GM18511 (cell line): ENCODE results near the gene SH2D4B.
A peak's percentile ranks its signal among the peaks of the same experiment; 100 is the strongest.

Experiments
- ATAC-seq: cut with Tn5 transposase; IDR thresholded peaks from one replicate; pipeline ENCODE4 v1.9.1; 2021; ENCODE audit warnings: mild to moderate bottlenecking, moderate library complexity; ENCODE audit not compliant: unreplicated experiment

The SH2D4B gene

GRCh38 chr10:80585812-80586211 lies 48.1 kb downstream of the SH2D4B start:
- no peak for ATAC-seq

GRCh38 chr10:80588546-80588945 lies 50.8 kb downstream of the SH2D4B start:
- ATAC-seq, result no peak

DNA sequence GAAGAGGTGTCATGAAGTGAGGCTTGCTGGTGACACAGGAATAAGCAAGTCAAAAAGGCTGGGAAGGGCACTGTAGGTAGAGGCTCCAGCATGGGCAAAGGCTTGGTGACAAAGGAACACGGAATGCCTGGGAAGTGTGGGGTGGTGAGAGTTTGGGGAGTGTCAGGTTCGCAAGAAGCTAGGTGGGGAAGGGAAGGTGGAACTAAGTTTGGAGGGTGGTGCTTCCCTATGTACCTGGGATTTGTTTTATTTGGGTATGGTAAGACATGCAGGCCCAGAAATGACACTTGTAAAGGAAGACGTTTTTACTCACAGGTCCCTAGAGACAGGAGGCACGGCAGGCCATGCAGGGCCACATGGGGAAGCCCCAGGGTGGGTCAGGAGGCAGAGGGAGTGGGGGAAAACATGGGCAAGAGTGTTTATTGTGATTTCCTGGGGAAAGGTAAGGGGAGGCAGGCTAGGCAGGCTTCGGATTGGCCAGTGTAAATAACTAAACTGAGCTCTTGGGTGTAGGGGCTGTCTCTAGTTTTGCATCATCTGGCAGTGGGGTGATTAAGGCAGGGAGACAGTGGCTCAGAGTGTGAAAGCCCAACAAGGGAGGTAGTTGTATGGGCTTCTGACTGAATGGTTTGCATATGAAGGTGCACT lies 52.1 kb downstream of the SH2D4B start:
- peak; percentile 94 for ATAC-seq

DNA sequence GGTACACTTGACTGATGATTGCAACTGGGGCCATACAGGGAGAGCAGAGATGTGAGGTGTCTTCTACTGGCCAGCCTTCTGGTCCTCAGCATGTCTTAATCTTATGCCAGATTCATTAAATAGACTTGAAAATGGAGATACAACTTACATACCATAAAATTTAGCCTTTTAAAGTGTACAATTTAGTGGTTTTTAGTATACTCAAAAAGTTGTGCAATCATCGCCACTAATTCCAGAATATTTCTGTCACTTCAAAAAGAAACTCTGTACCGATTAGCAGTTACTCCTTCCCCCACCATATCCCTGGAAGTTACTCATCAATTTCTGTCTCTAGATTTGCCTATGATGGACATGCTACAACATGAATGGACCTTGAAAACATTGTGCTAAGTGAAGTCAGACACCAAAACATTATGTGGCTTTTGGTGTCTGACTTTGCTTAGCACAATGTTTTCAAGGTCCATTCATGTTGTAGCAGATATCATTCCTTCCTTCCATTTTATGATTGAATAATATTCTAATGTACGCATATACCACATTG lies 53.0 kb downstream of the SH2D4B start:
- peak; percentile 17 for ATAC-seq

- ATAC-seq, result no peak
Observed at GRCh38 chr10:80596391-80597257, 58.9 kb downstream of the SH2D4B start.

- ATAC-seq, result peak; percentile 77
Observed at GRCh38 chr10:80598084-80598798, 60.5 kb downstream of the SH2D4B start.

GRCh38 chr10:80598951-80599350 lies 61.2 kb downstream of the SH2D4B start:
- peak; percentile 10 for ATAC-seq

GRCh38 chr10:80599424-80599847 lies 61.7 kb downstream of the SH2D4B start:
- ATAC-seq, result peak; percentile 65

DNA sequence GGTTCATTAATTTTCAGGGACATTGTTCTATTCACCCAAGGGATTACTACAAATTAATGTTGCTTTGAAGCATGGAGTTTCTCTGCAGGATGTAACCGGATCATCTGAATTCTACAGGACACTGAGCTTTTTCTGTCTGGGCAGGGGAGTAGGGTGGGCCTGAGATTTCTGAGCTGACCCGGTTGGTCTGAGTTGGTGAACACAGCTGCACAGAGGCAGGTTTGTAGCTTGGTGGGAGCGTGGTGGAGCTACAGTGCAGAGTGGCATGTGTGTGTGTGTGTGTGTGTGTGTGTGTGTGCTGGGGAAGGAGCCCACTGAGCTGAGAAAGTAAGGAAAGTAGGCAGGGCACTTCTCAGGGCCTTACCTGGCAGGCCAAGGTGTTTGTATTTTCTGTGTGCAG lies 62.6 kb downstream of the SH2D4B start:
- ATAC-seq, result no peak

- no peak for ATAC-seq
Observed at GRCh38 chr10:80602881-80603280, 65.2 kb downstream of the SH2D4B start.

DNA sequence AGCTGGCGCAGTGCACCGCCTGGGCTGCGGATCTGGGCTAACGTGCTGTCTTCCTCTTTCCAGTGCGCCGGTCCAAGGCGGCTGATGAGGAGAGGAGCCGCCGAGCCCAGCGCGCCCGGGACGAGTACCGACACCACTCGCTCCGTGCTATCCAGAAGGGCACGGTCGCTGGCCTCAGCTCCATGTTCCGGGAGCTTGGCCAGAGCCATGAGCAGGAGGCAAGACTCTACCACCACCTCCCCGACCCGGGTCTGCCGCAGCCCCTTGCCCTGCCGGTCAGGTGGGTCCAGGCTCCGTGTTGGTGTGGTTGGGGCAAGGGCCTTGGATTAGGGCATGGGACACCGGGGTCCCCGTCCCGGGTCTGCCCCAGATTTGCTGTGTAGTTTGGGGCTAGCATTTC lies 65.8 kb downstream of the SH2D4B start:
- ATAC-seq, result no peak

DNA sequence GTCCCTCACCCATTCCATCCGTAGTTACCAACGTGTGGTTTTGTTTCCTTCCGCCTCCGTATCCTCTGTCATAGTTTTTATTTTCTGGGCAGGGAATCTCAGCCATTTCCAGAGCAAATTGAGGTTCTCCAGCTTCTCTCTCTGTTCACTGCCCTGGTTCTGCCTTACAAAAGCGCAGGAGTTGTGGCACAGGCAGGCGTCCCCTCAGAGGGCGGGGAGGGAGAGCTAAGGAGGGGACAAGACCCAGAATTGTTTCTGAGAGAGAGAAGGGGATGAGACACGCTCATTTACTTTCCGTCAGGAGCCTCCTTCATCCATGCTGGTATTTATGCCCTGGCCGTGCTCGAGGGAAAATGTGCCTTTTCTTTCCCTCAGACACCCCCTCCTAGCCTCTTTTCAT lies 71.0 kb downstream of the SH2D4B start:
- ATAC-seq, result no peak

- no peak for ATAC-seq
Observed at GRCh38 chr10:80609331-80609730, 71.6 kb downstream of the SH2D4B start.

GRCh38 chr10:80611481-80612185 lies 73.9 kb downstream of the SH2D4B start:
- no peak for ATAC-seq

GRCh38 chr10:80612261-80612660 lies 74.6 kb downstream of the SH2D4B start:
- ATAC-seq, result no peak

DNA sequence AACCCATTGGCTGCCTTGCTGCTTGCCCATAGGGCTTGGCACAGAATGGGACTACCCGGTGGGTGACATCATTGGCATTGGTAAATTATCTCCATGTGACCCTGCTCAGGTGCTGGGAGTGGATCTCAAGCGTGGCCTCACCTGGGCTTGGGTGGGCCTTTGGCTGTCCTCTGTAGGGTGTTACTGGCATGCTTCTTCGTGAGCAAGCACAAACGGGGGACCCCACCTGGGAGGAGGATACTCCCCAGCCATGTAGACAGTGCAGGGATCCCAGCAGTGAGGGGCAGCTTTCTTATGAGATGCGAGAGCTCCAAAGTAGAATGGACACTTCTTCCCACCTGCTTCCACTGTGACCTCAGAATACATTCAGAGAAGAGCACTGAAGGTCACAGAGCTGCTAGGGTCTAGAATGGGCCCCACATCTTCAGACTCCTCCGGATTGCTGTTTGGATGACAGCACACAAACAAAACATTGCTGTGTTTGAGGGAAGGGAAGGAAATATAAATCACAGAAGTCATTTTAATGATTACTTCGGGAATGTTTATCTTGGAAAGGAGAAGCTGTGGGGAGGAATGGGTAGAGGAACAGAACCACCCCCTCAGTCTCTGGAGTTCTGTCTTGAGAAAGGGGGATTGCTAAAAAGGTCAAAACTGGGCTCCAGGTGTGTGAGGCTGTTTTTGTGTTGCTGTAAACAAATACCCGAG lies 75.9 kb downstream of the SH2D4B start:
- no peak for ATAC-seq

DNA sequence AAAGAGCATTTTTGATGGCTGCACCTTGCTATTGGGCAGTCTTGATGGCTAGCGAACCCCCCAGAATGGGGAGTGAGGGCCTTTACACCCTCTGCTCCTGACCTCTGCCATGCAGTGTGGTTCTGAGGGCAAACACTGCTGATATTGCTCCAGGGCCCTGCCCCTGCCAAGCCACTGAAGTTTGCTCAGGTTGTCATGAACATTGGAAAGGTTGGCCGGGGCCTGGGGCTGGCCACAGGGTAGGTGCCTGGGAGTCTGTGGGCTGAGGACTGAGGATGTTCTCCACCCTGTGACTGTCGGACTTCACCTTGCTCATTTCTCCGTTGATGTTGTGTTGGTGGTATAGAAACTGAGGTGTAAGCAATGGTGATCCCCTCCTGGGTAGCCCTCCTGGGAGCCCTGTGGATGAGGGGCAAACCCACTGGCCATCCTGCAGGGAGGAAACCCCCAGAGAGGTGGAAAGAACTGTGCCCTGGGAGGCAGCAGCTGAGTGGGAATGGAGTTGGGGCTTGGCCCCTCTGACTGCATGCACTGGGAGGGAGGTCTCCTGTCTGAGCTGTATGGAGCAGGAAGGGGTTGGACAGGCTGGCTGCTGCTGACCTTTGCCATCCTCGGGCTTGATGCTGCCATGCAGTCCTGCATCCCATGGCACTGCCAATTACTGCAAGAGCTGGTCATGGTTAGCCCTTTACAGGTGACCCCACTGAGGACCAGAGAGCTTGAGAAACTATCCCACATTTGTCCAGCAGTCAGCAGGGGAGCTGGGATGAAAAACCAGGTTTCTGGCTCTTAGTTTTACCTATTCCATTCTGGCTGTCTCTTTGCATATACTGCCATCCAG lies 77.1 kb downstream of the SH2D4B start:
- no peak for ATAC-seq

DNA sequence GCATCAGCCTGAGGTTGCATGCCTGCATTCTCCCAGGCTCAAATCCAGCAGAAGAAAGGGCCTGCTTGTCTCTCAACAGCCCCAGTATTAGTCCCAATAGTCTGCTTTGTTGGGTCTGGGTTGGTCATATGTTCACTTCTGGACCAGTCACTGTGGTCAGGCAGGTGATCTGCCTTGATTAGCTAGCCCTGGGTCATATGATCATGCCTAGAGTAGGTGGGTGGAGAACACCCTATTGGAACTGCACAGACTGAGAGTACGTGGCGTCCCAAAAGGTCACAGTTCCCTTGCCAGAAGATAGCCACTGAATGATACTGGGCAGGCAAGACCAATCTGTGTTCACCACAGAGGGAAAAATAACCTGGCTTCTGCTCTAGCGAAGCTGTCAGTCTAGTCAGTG lies 80.1 kb downstream of the SH2D4B start:
- no peak for ATAC-seq

- ATAC-seq, result no peak
Observed at GRCh38 chr10:80619036-80619435, 81.3 kb downstream of the SH2D4B start.
